HCT116 (cell line): ENCODE measurements around the gene COMMD9. TPM values are rescaled to one million over a fixed set of nuclear protein-coding genes. Genes with fewer than 3 reads are reported as not detected.

Experiments used
- ATAC-seq: fragments of 200-7000 bp; cut with Tn5 transposase; 2 replicates; pipeline ENCODE4 v1.9.1; 2020; ENCODE audit warnings: mild to moderate bottlenecking, moderate library complexity
- BruUV-seq: library from RNA; stranded (reverse); fragments of 400-500 nt; replicated peaks from 2 replicates; lab custom pipeline; 2021; lab: Mats Ljungman, UMichigan
- CTCF ChIA-PET: fragments of 300-600 bp; sonication (Branson Sonifier 250); formaldehyde crosslinking; loops from one replicate; lab custom pipeline; 2021; ENCODE audit warnings: antibody characterized with exemption; lab: Charles Lee
- POLR2A ChIA-PET: fragments of 300-600, 350-600 bp; sonication (Branson Sonifier 250); formaldehyde crosslinking; loops from one replicate; lab custom pipeline; 2021; ENCODE audit warnings: antibody characterized with exemption; lab: Charles Lee
- RAD21 ChIA-PET, 2 experiments: fragments of 300-600 bp; sonication (Branson Sonifier 250); formaldehyde crosslinking; loops; one replicate each; lab custom pipeline; 2023; ENCODE audit warnings: low total read pairs in 2 of 2; ENCODE audit not compliant: uncharacterized antibody in 2 of 2, unreplicated experiment in 2 of 2, low non-redundant PET in 1 of 2; lab: Charles Lee
- DNase-seq: peaks from one replicate; pipeline ENCODE4 v3.0.0-alpha.2; 2010; ENCODE audit warnings: low read depth, low spot score
- H2AFZ ChIP-seq: fragments of 200-600 bp; shearing (Covaris generic), sonication (generic); 2 replicates; pipeline ENCODE4 v1.6.1; 2017; ENCODE audit warnings: low read depth, mixed run types, mixed read lengths, antibody characterized with exemption, low read length; ENCODE audit not compliant: poor library complexity, severe bottlenecking
- H3K27ac ChIP-seq: 2 replicates; pipeline ENCODE4 v1.5.1; 2012; ENCODE audit warnings: low read depth, low read length
- H3K27me3 ChIP-seq: fragments of 200-600 bp; sonication (generic); 2 replicates; pipeline ENCODE4 v1.6.1; 2016; ENCODE audit warnings: mixed run types, low read length, mixed read lengths; ENCODE audit not compliant: insufficient read depth
- H3K36me3 ChIP-seq, 2 experiments: fragments of 200-500 bp in 1 of 2; fragments of 200-600 bp in 1 of 2; sonication (Bioruptor generic) in 1 of 2; sonication (generic) in 1 of 2; 2 replicates each; pipeline versions ENCODE4 v1.5.1 to v1.6.1; 2014 to 2016; ENCODE audit warnings: low read length in 2 of 2, inconsistent platforms in 1 of 2, mixed read lengths in 1 of 2, mixed run types in 1 of 2; ENCODE audit not compliant: insufficient read depth in 2 of 2, control insufficient read depth in 1 of 2
- H3K4me1 ChIP-seq, 2 experiments: fragments of 200-600 bp in 1 of 2; sonication (generic) in 1 of 2; 2 replicates each; pipeline versions ENCODE4 v1.5.1 to v1.6.1; 2012 to 2017; ENCODE audit warnings: low read length in 2 of 2, inconsistent platforms in 1 of 2, mild to moderate bottlenecking in 1 of 2, mixed read lengths in 1 of 2, mixed run types in 1 of 2, moderate library complexity in 1 of 2; ENCODE audit not compliant: insufficient read depth in 2 of 2, control insufficient read depth in 1 of 2
- H3K4me2 ChIP-seq: fragments of 200-600 bp; sonication (generic); 2 replicates; pipeline ENCODE4 v1.6.1; 2017; ENCODE audit warnings: mixed run types, low read length, mixed read lengths
- H3K4me3 ChIP-seq, 2 experiments: fragments of 200-600 bp in 1 of 2; sonication (generic) in 1 of 2; replicated peaks in 1 of 2; 2 replicates each; pipeline ENCODE4 v1.5.1; 2011 to 2016; ENCODE audit warnings: low read length in 2 of 2, control low read depth in 1 of 2, low read depth in 1 of 2, mild to moderate bottlenecking in 1 of 2, mixed read lengths in 1 of 2, mixed run types in 1 of 2
- H3K79me2 ChIP-seq: fragments of 200-600 bp; sonication (generic); 2 replicates; pipeline ENCODE4 v1.6.1; 2017; ENCODE audit warnings: mild to moderate bottlenecking, mixed run types, low read length, moderate library complexity, mixed read lengths; ENCODE audit not compliant: insufficient read depth
- H3K9ac ChIP-seq: fragments of 200-600 bp; sonication (generic); 2 replicates; pipeline ENCODE4 v1.6.1; 2016; ENCODE audit warnings: low read length, mixed read lengths
- H3K9me2 ChIP-seq: fragments of 200-600 bp; sonication (generic), shearing (Covaris generic); 2 replicates; pipeline ENCODE4 v1.6.1; 2017; ENCODE audit warnings: mixed run types, mild to moderate bottlenecking, moderate library complexity; ENCODE audit not compliant: insufficient read depth
- H3K9me3 ChIP-seq, 2 experiments: fragments of 200-500 bp in 1 of 2; fragments of 200-600 bp in 1 of 2; sonication (Bioruptor generic) in 1 of 2; sonication (generic) in 1 of 2; 2 replicates each; pipeline ENCODE4 v1.6.1; 2014 to 2017; ENCODE audit warnings: low read length in 2 of 2, mixed read lengths in 2 of 2, inconsistent platforms in 1 of 2, low read depth in 1 of 2, mild to moderate bottlenecking in 1 of 2, mixed run types in 1 of 2, moderate library complexity in 1 of 2; ENCODE audit not compliant: control insufficient read depth in 1 of 2, insufficient read depth in 1 of 2
- H4K20me1 ChIP-seq: fragments of 200-600 bp; sonication (generic), shearing (Covaris generic); 2 replicates; pipeline ENCODE4 v1.6.1; 2017; ENCODE audit warnings: mixed run types, mild to moderate bottlenecking, moderate library complexity; ENCODE audit not compliant: insufficient read depth
- CEBPB ChIP-seq: IDR thresholded peaks from 2 replicates; pipeline ENCODE4 v1.6.1; 2012; ENCODE audit warnings: low read depth
- CTCF ChIP-seq, 3 experiments: fragments of 200-600 bp in 1 of 3; sonication (generic) in 1 of 3; IDR thresholded peaks in 2 of 3; conservative IDR thresholded peaks in 1 of 3; 2 replicates each; pipeline ENCODE4 v1.5.1; 2012 to 2017; ENCODE audit warnings: low read depth in 2 of 3, low read length in 2 of 3, antibody characterized with exemption in 1 of 3, borderline replicate concordance in 1 of 3, control low read depth in 1 of 3, mild to moderate bottlenecking in 1 of 3, mixed read lengths in 1 of 3, mixed run types in 1 of 3, moderate library complexity in 1 of 3; ENCODE audit not compliant: insufficient read depth in 1 of 3
- EGR1 ChIP-seq: IDR thresholded peaks from 2 replicates; pipeline ENCODE4 v1.6.1; 2012; ENCODE audit warnings: low read depth
- EZH2phosphoT487 ChIP-seq: fragments of 200-600 bp; IDR thresholded peaks from 2 replicates; pipeline ENCODE4 v1.6.1; 2018; ENCODE audit warnings: antibody characterized with exemption, borderline replicate concordance
- FOSL1 ChIP-seq: IDR thresholded peaks from 2 replicates; pipeline ENCODE4 v1.6.1; 2012; ENCODE audit warnings: low read depth
- JUND ChIP-seq: IDR thresholded peaks from 2 replicates; pipeline ENCODE4 v1.6.1; 2012
- MAX ChIP-seq: IDR thresholded peaks from 2 replicates; pipeline ENCODE4 v1.6.1; 2012
- RAD21 ChIP-seq: IDR thresholded peaks from 2 replicates; pipeline ENCODE4 v1.6.1; 2012; ENCODE audit warnings: low read depth, mild to moderate bottlenecking
- SIN3A ChIP-seq: IDR thresholded peaks from 2 replicates; pipeline ENCODE4 v1.6.1; 2012; ENCODE audit warnings: low read depth
- SRF ChIP-seq: IDR thresholded peaks from 2 replicates; pipeline ENCODE4 v1.6.1; 2012; ENCODE audit warnings: low read depth
- TCF7L2 ChIP-seq: IDR thresholded peaks from 2 replicates; pipeline ENCODE4 v1.7.0; 2011; ENCODE audit warnings: borderline replicate concordance, inconsistent platforms; ENCODE audit not compliant: insufficient read depth, insufficient read length; ENCODE audit errors: extremely low read depth
- YY1 ChIP-seq: IDR thresholded peaks from 2 replicates; pipeline ENCODE4 v1.6.1; 2011; ENCODE audit warnings: low read length, low read depth, moderate library complexity, mild to moderate bottlenecking; ENCODE audit not compliant: insufficient replicate concordance; ENCODE audit errors: extremely low read depth
- ZFX ChIP-seq: fragments of 450-650 bp; IDR thresholded peaks from 2 replicates; pipeline ENCODE4 v1.6.1; 2017
- intact Hi-C: fragments of 100-400 bp; cut with micrococcal nuclease; formaldehyde crosslinking; loops from 2 replicates; pipeline ENCODE4 v1.10.0; 2022
- total RNA-seq: library from RNA; stranded (reverse); gene quantifications from one replicate; pipeline ENCODE4 v1.2.1, GENCODE V29; 2021; ENCODE audit not compliant: unreplicated experiment

The COMMD9 gene
- total RNA-seq, 1 experiment from 2014 or later, result 33.3 TPM

- no peak for TF ChIP-seq YY1
- TF ChIP-seq EZH2phosphoT487, result no peak
- TF ChIP-seq TCF7L2, result no peak
- no peak for TF ChIP-seq CEBPB
- TF ChIP-seq ZFX, result no peak
These were observed 51.1 kb downstream of the COMMD9 start (continued) for GRCh38 chr11:36238036-36238631.

- no peak for DNase-seq
These were observed 51.8 kb downstream of the COMMD9 start for GRCh38 chr11:36237391-36237790.

More at GRCh38 chr11:36237391-36237790, 51.8 kb downstream of the COMMD9 start:
- CTCF ChIA-PET, result no interaction called here
- Histone ChIP-seq H3K4me2 (no peak overlapping the region), H3K79me2 (no peaks in the 10 kb centered on the region), H3K27ac (no peak overlapping the region), H3K9ac (no peak overlapping the region), H3K9me2 (no peaks in the 10 kb centered on the region; the same call in 1 of the 2 replicates), H2AFZ (no peak overlapping the region), H3K27me3 (no peaks in the 10 kb centered on the region), H4K20me1 (no peaks in the 10 kb centered on the region), H3K4me3 (no peak overlapping the region), H3K36me3 (no peaks in the 10 kb centered on the region), H3K9me3 (no peaks in the 10 kb centered on the region), H3K4me1 (peaks cover 16 to 22% of the 10 kb centered on the region in 2 experiments)
- POLR2A ChIA-PET, result no interaction called here
- BruUV-seq, result no TSS peak
- intact Hi-C loops, result no loop called here
- RAD21 ChIA-PET, result no interaction called here
- no peak for TF ChIP-seq FOSL1
- no peak for TF ChIP-seq SRF
- TF ChIP-seq CTCF (IDR thresholded peaks at IDR 0.05 in 2 of 3, conservative IDR thresholded peaks at IDR 0.05 in 1 of 3; ENCODE audit: borderline replicate concordance in 1 of 3, insufficient read depth in 1 of 3, low read depth in 2 of 3, low read length in 2 of 3), result no peak
- TF ChIP-seq EGR1, result no peak
- no peak for TF ChIP-seq SIN3A
- no peak for TF ChIP-seq CEBPB
- TF ChIP-seq JUND, result no peak
- no peak for TF ChIP-seq MAX
- TF ChIP-seq RAD21, result no peak
- ATAC-seq, result no peak
